ACHN (cell line): Measurements from ENCODE around the gene ATG7.
"Not testable (repeated sequence)": the region's sequence is repeated elsewhere in the genome, so short reads cannot be mapped to it uniquely, and the experiment has no call there.

Experiments
- DNase-seq: peaks from one replicate; pipeline ENCODE4 v3.0.0-alpha.2; 2015
- in situ Hi-C: cut with HindIII; loops from 2 replicates; pipeline ENCODE4 v1.10.0; 2017; ENCODE audit warnings: low sequenced_read_pairs, low pct_ligation_motif_present, low pct_unique_long_range_greater_than_20kb

Gene ATG7

GRCh38 chr3:11578169-11578568, 306.0 kb downstream of the ATG7 start:
- in situ Hi-C loops: no loop called here
- no peak for DNase-seq

DNA sequence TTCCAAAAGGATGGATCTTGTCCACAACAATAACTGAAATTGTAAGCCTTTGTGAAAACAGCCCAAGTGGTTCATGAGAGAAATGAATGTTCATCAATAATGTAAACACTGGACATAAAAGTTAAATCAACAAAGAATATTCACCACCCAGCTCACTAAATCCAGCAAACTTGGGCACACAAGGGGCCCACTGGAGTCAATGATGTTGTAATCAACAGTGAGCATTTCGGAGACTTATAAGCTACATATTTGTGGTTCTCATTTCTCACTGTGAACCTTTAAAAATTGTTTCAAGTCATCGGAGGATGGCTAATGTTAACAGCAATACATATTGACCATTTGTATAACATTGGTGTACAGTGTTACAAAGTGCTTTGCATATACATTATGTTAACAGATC, 308.4 kb downstream of the ATG7 start:
- in situ Hi-C loops: no loop called here
- DNase-seq: no peak

DNA sequence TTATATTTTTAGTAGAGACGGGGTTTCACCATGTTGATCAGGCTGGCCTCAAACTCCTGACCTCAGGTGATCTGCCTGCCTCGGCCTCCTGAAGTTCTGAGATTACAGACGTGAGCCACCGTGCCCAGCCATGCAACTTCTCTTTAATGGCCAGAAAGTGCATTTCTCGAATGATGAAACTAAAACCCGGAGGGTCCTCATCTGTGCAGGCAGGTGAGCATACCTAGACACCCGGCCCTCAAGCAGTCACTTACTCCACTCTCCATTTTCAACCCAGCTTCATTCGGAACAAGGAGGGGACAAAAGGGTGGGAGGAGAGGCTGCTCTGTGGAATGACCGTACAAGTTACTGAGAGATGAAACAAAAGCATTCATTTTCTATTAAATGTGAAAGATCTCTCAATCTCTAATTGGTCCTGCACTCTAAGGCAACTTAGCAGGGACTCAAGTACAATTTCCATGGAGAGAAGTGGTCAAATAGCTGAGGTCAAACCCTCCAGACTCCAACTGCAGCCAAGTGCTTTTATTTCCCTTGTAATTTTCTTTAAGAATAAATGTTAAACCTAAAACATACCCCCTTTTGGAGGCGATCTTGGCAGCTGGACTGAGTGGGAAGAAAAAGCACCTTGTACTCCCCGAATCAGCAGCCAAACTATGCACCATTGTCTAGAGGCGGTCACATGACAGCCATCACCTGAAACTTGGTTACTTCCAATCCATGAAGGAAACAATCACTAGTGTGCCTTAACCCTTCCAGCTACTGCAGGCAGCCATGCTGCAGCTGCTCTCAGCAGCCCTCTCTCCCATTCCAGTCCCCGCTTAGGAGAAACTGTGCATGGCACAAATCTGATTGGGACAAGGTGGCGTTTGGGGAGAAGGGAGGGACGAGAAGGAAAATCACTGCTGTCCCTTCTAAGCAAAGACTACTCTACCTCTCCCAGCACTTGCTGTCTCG, 309.3 kb downstream of the ATG7 start:
- DNase-seq: no peak
- in situ Hi-C loops: no loop called here

DNA sequence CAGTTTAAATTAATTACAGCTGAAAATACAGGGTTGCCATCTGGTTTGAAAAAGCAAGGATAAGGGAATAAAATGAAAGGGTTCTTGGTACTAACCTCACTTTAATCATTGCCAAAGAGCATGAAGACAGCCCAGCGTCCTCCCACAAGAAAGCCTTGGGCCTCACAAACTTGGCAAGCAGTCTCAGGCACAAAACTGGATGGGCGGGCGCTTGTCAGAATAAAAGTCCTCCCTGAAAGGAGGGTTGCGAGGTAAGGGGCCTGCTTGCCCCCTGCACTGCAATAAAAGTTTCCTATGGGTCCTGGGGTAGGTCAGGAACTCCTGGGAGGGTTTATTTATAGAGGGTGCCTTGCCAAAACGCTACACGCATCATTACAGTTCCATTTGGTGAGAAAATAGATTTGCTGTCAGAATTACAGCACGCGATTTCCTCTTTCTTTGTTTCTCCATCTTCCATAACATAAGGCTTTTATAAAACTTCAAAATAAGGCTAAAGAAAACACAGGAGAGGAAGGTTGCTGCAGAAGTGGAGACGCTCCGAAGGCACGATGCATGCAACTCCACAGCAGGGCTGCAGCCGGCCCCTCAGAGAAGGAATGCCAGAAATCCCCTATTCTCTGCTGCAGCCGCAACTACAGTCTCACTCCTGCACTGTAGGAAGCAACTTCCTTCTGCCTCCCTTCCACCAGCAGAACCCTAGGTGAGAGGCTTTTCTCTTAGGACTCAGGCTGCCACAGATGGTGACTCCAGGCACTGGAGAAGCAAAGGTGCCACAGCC, 310.2 kb downstream of the ATG7 start:
- in situ Hi-C loops: no loop called here

GRCh38 chr3:11583235-11583634, 311.0 kb downstream of the ATG7 start:
- DNase-seq: no peak
- in situ Hi-C loops: no loop called here

More for the DNA sequence above, 310.2 kb downstream of the ATG7 start:
- DNase-seq: peak; percentile 56

- in situ Hi-C loops: no loop called here
- no peak for DNase-seq
Measured at GRCh38 chr3:11583638-11584046, 311.4 kb downstream of the ATG7 start.

DNA sequence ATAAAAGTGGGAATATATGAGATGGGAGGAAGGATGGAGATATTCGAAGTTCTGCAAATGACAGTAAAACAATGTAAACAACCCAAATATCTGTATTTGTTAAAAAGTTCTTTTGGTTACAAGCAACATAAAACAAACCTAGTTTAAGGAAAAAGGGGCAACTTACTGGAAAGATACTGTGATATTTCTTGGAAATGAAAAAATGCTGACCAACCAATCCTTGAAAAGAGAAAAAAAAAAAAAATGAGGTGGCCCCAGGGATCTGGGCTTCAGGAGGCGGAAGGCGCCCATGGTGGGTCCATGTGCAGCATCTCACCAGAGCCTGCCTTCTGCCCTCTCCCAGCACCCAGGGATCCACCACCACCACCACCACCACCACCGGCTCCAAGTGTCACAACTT, 312.4 kb downstream of the ATG7 start:
- in situ Hi-C loops: no loop called here
- no peak for DNase-seq

- in situ Hi-C loops: no loop called here
- DNase-seq: no peak
Measured at GRCh38 chr3:11587766-11588165, 315.6 kb downstream of the ATG7 start.

DNA sequence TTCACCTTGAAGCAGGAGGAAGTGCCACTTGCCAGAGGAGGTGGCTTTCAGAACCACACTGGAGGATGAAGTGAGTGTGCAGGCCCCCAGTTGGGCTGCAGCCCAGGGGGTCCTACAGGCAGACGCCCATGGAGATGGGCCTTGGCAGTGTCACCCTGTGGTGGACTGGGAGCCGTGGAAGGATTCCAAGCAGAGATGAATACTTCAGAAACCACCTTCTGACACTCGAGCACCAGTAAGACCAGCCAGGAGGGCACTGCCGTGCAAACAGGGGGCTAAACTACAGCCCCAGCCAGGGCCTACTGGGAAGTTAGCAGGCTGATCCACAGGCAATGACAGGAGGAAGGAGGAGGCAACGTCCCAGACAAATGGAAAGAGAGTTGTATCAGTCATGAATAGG, 316.1 kb downstream of the ATG7 start:
- in situ Hi-C loops: no loop called here
- no peak for DNase-seq

- no peak for DNase-seq
- in situ Hi-C loops: no loop called here
Measured at GRCh38 chr3:11588755-11589154, 316.6 kb downstream of the ATG7 start.

GRCh38 chr3:11589706-11590105, 317.5 kb downstream of the ATG7 start:
- no peak for DNase-seq
- in situ Hi-C loops: no loop called here

- in situ Hi-C loops: no loop called here
- DNase-seq: no peak
Measured at GRCh38 chr3:11591002-11591355, 318.8 kb downstream of the ATG7 start.

- no peak for DNase-seq
- in situ Hi-C loops: no loop called here
Measured at GRCh38 chr3:11591391-11592282, 319.4 kb downstream of the ATG7 start.

GRCh38 chr3:11592445-11593298, 320.5 kb downstream of the ATG7 start:
- in situ Hi-C loops: no loop called here
- DNase-seq: no peak

GRCh38 chr3:11593318-11594034, 321.3 kb downstream of the ATG7 start:
- in situ Hi-C loops: no loop called here
- no peak for DNase-seq

GRCh38 chr3:11595024-11595423, 322.8 kb downstream of the ATG7 start:
- DNase-seq, in situ Hi-C loops: not testable (repeated sequence)

- no peak for DNase-seq
- in situ Hi-C loops: no loop called here
Measured at GRCh38 chr3:11596387-11596786, 324.2 kb downstream of the ATG7 start.
